Naive thymus-derived CD4-positive, alpha-beta T cell (primary cell): ENCODE data around the gene RP2. TPM values are rescaled to one million over a fixed set of nuclear protein-coding genes. Genes with fewer than 3 reads are reported as not detected.

Source experiments
- ATAC-seq: fragments of 150-1000 bp; cut with Tn5 transposase; 2 replicates; pipeline ENCODE4 v1.10.0; 2021; ENCODE audit warnings: mild to moderate bottlenecking, moderate library complexity
- CTCF ChIA-PET: fragments of 350-600 bp; sonication (Branson Sonifier 250); formaldehyde crosslinking; loops from one replicate; lab custom pipeline; 2021; ENCODE audit warnings: antibody characterized with exemption; lab: Charles Lee
- POLR2A ChIA-PET: fragments of 350-600 bp; sonication (Branson Sonifier 250); formaldehyde crosslinking; loops from one replicate; lab custom pipeline; 2021; ENCODE audit warnings: antibody characterized with exemption, inconsistent platforms; lab: Charles Lee
- DNase-seq, 9 donors: peaks; one replicate each; pipeline versions ENCODE4 v3.0.0 to v3.0.0-alpha.2; 2020 to 2022; ENCODE audit warnings: mixed read lengths in 1 of 9
- H3K27ac ChIP-seq: one replicate; pipeline ENCODE4 v1.7.0; 2013; ENCODE audit warnings: mild to moderate bottlenecking, low read depth, low read length, moderate library complexity
- H3K27me3 ChIP-seq, 2 donors: one replicate each; pipeline ENCODE4 v1.7.0; 2013; ENCODE audit warnings: low read length in 2 of 2, mild to moderate bottlenecking in 2 of 2, moderate library complexity in 2 of 2; ENCODE audit not compliant: control insufficient read depth in 2 of 2, insufficient read depth in 2 of 2
- H3K36me3 ChIP-seq, 3 experiments: 1 replicate in 2 of 3; 2 replicates in 1 of 3; pipeline ENCODE4 v1.7.0; 2013; ENCODE audit warnings: low read length in 3 of 3, mild to moderate bottlenecking in 3 of 3, moderate library complexity in 1 of 3; ENCODE audit not compliant: insufficient read depth in 3 of 3, control insufficient read depth in 2 of 3
- H3K4me1 ChIP-seq, 2 donors: one replicate each; pipeline ENCODE4 v1.7.0; 2013; ENCODE audit warnings: low read length in 2 of 2, mild to moderate bottlenecking in 2 of 2, moderate library complexity in 1 of 2; ENCODE audit not compliant: control insufficient read depth in 2 of 2, insufficient read depth in 2 of 2
- H3K4me3 ChIP-seq: 2 replicates; pipeline ENCODE4 v1.7.0; 2013; ENCODE audit warnings: mild to moderate bottlenecking, low read length
- H3K9me3 ChIP-seq, 3 experiments: 1 replicate in 2 of 3; 2 replicates in 1 of 3; pipeline ENCODE4 v1.7.0; 2013; ENCODE audit warnings: low read length in 3 of 3; ENCODE audit not compliant: control insufficient read depth in 2 of 3
- H3K27ac Mint-ChIP-seq, 9 donors: one replicate each; pipeline ENCODE4 v1.8.0; 2020 to 2022; ENCODE audit warnings: mixed read lengths in 9 of 9, mild to moderate bottlenecking in 8 of 9, moderate library complexity in 5 of 9, inconsistent platforms in 2 of 9
- H3K27me3 Mint-ChIP-seq, 5 donors: one replicate each; pipeline ENCODE4 v1.8.0; 2021 to 2022; ENCODE audit warnings: mixed read lengths in 5 of 5, mild to moderate bottlenecking in 1 of 5
- H3K36me3 Mint-ChIP-seq, 5 donors: one replicate each; pipeline ENCODE4 v1.8.0; 2020 to 2022; ENCODE audit warnings: mixed read lengths in 5 of 5, mild to moderate bottlenecking in 3 of 5, inconsistent platforms in 1 of 5
- H3K4me1 Mint-ChIP-seq, 7 donors: one replicate each; pipeline ENCODE4 v1.8.0; 2020 to 2022; ENCODE audit warnings: mixed read lengths in 7 of 7, mild to moderate bottlenecking in 3 of 7, inconsistent platforms in 1 of 7
- H3K4me3 Mint-ChIP-seq, 10 donors: one replicate each; pipeline ENCODE4 v1.8.0; 2020 to 2022; ENCODE audit warnings: mild to moderate bottlenecking in 10 of 10, mixed read lengths in 10 of 10, moderate library complexity in 6 of 10, inconsistent platforms in 2 of 10
- H3K9me3 Mint-ChIP-seq, 11 donors: one replicate each; pipeline ENCODE4 v1.8.0; 2020 to 2022; ENCODE audit warnings: mixed read lengths in 11 of 11, mild to moderate bottlenecking in 4 of 11, inconsistent platforms in 1 of 11, moderate library complexity in 1 of 11
- intact Hi-C, 2 donors: fragments of 100-400 bp; cut with micrococcal nuclease; formaldehyde crosslinking; loops; one replicate each; pipeline ENCODE4 v1.15.1; 2023
- polyA plus RNA-seq, 2 donors: library from polyadenylated mRNA; unstranded; fragments of 300-500 nt; fragmentation: Illumina TruSeq; gene quantifications; one replicate each; pipeline ENCODE4 v1.2.3, GENCODE V29; 2021
- total RNA-seq, 6 experiments: library from RNA in 5 of 6; stranded (reverse) in 5 of 6; gene quantifications; 1 replicate in 5 of 6; 2 replicates in 1 of 6; pipeline ENCODE4 v1.2.3 and lab custom pipeline; 2021 to 2026

RP2 gene
- total and polyA plus RNA-seq, 7 experiments from 2014 or later: 3.2 to 14.5 (median 6.2) TPM

- H3K27me3 Mint-ChIP-seq: no peaks in the 10 kb centered on the region
- CTCF ChIA-PET: no interaction called here
These were observed 40.1 kb downstream of the RP2 start for GRCh38 chrX:46876901-46877300.

DNA sequence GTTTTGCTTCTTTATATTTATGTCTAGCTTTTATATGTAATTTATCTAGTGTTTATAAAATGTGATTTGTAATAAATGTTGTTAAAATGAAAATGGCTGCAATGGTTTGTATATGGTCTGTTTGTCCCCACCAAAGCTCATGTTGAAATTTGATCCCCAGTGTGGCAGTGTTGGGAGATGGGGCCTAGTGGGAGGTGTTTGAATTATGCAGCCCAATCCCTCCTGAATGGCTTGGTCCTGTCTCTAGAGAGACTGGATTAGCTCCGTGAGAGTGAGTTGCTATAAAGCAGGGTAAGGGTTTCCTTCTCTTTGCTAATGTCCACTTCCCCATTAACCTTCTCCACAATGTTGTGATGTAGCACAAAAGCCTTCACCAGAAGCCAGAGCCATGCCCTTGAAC is 45.4 kb downstream of the RP2 start:
- Mint-ChIP-seq H3K27me3 (no peaks in the 10 kb centered on the region), H3K4me3 (no peak overlapping the region), H3K4me1 (peaks cover 0 to 1% (median 0%) of the 10 kb centered on the region in 7 donors), H3K9me3 (no peaks in the 10 kb centered on the region), H3K36me3 (peaks cover 0 to 7% (median 3%) of the 10 kb centered on the region in 5 donors), H3K27ac (no peak overlapping the region)
- Histone ChIP-seq H3K4me1 (no peaks in the 10 kb centered on the region), H3K4me3 (no peak overlapping the region), H3K36me3 (no peaks in the 10 kb centered on the region), H3K27me3 (no peaks in the 10 kb centered on the region), H3K9me3 (no peaks in the 10 kb centered on the region), H3K27ac (no peak overlapping the region)
- ATAC-seq (no peak), DNase-seq (no peak)
- POLR2A ChIA-PET: no interaction called here
- intact Hi-C loops: no loop called here
- CTCF ChIA-PET: interaction anchor here (1.1 kb wide), 1 partner anchor 17 kb away, joined by 3 read pairs; no protein-coding TSS in a partner anchor

More at GRCh38 chrX:46876901-46877300, 40.1 kb downstream of the RP2 start:
- ATAC-seq (no peak), DNase-seq (no peak)
- Histone ChIP-seq H3K4me3 (no peak overlapping the region), H3K27ac (no peak overlapping the region), H3K4me1 (no peaks in the 10 kb centered on the region), H3K36me3 (no peaks in the 10 kb centered on the region), H3K9me3 (no peaks in the 10 kb centered on the region), H3K27me3 (no peaks in the 10 kb centered on the region)
- peaks cover 0 to 10% (median 1%) of the 10 kb centered on the region in 5 donors for H3K36me3 Mint-ChIP-seq
- POLR2A ChIA-PET: no interaction called here
- intact Hi-C loops: no loop called here
- H3K9me3 Mint-ChIP-seq: no peaks in the 10 kb centered on the region
- peaks cover 0 to 10% (median 0%) of the 10 kb centered on the region in 7 donors for H3K4me1 Mint-ChIP-seq
- no peak overlapping the region for H3K27ac Mint-ChIP-seq
- no peak overlapping the region for H3K4me3 Mint-ChIP-seq

- intact Hi-C loops: no loop called here
- no peaks in the 10 kb centered on the region for H3K27me3 ChIP-seq
- Mint-ChIP-seq H3K27ac (no peak overlapping the region), H3K4me3 (no peak overlapping the region), H3K9me3 (no peaks in the 10 kb centered on the region), H3K27me3 (no peaks in the 10 kb centered on the region), H3K36me3 (peaks cover 0 to 4% (median 3%) of the 10 kb centered on the region in 5 donors), H3K4me1 (no peaks in the 10 kb centered on the region)
- ATAC-seq: no peak
- no peak overlapping the region for H3K4me3 ChIP-seq
- POLR2A ChIA-PET: no interaction called here
- DNase-seq: no peak
- H3K27ac ChIP-seq: no peak overlapping the region
- H3K36me3 ChIP-seq: no peaks in the 10 kb centered on the region
- H3K9me3 ChIP-seq: no peaks in the 10 kb centered on the region
- no peaks in the 10 kb centered on the region for H3K4me1 ChIP-seq
- CTCF ChIA-PET: no interaction called here
These were observed 48.0 kb downstream of the RP2 start for GRCh38 chrX:46884799-46885198.

GRCh38 chrX:46898207-46898606 is 61.4 kb downstream of the RP2 start:
- no peaks in the 10 kb centered on the region for H3K4me1 Mint-ChIP-seq
- H3K27ac ChIP-seq: no peak overlapping the region
- H3K27me3 ChIP-seq: no peaks in the 10 kb centered on the region
- H3K4me1 ChIP-seq: no peaks in the 10 kb centered on the region
- CTCF ChIA-PET: no interaction called here
- peaks cover 0 to 2% (median 0%) of the 10 kb centered on the region in 11 donors for H3K9me3 Mint-ChIP-seq
- POLR2A ChIA-PET: no interaction called here
- H3K27me3 Mint-ChIP-seq: peaks cover 0 to 12% (median 0%) of the 10 kb centered on the region in 5 donors
- no peak for DNase-seq
- H3K36me3 Mint-ChIP-seq: no peaks in the 10 kb centered on the region
- ATAC-seq: no peak
- no peak overlapping the region for H3K4me3 ChIP-seq
- H3K4me3 Mint-ChIP-seq: no peak overlapping the region
- H3K27ac Mint-ChIP-seq: no peak overlapping the region
- intact Hi-C loops: no loop called here
- no peaks in the 10 kb centered on the region for H3K36me3 ChIP-seq
- H3K9me3 ChIP-seq: no peaks in the 10 kb centered on the region

GRCh38 chrX:46903458-46904242 is 66.8 kb downstream of the RP2 start:
- Mint-ChIP-seq H3K36me3 (no peaks in the 10 kb centered on the region), H3K27ac (no peak overlapping the region), H3K27me3 (peaks cover 0 to 30% (median 0%) of the 10 kb centered on the region in 5 donors), H3K4me1 (no peaks in the 10 kb centered on the region), H3K9me3 (no peaks in the 10 kb centered on the region), H3K4me3 (peak overlapping the region in 9 of 10 donors; percentile 25 to 77 (median 58))
- Histone ChIP-seq H3K27ac (no peak overlapping the region), H3K4me1 (no peaks in the 10 kb centered on the region), H3K9me3 (no peaks in the 10 kb centered on the region), H3K27me3 (no peaks in the 10 kb centered on the region), H3K4me3 (peak overlapping the region; percentile 27), H3K36me3 (no peaks in the 10 kb centered on the region)
- ChIA-PET POLR2A (no interaction called here), CTCF (interaction anchor here (0.6 kb wide), 2 partner anchors 127 to 190 kb away, joined by 3 read pairs; no protein-coding TSS in a partner anchor)
- peak; percentile 15 to 57 (median 37) for DNase-seq
- peak; percentile 95 for ATAC-seq
- intact Hi-C loops: loop anchor here (1.0 to 10.0 kb wide), 7 partner anchors 75 to 619 kb away; partner anchors contain the start of gene SLC9A7 (in 1 of the 2)

DNA sequence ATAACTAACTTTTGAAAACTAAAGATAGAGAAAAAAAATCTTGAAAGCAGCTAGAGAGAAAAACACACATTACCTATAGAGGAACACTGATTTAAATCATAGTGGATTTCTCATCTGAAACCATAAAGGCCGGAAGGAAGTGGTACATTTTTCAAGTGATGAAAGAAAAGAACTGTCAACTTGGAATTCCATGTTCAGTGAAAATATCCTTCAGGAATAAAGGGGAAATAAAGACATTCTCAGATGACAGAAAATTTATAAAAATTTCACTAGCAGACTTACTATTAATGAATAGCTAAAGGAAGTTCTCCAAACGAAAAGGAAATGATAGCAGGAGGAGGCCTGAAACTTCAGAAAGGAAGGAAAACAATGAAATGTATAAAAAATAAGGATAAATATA is 67.8 kb downstream of the RP2 start:
- H3K4me3 ChIP-seq: no peak overlapping the region
- Mint-ChIP-seq H3K36me3 (no peaks in the 10 kb centered on the region), H3K4me3 (no peak overlapping the region), H3K27ac (no peak overlapping the region), H3K9me3 (no peaks in the 10 kb centered on the region), H3K27me3 (peaks cover 0 to 34% (median 0%) of the 10 kb centered on the region in 5 donors), H3K4me1 (no peaks in the 10 kb centered on the region)
- H3K4me1 ChIP-seq: no peaks in the 10 kb centered on the region
- ATAC-seq: no peak
- no peak for DNase-seq
- CTCF ChIA-PET: interaction anchor here (0.6 kb wide), 2 partner anchors 16 to 245 kb away, joined by 3 read pairs; no protein-coding TSS in a partner anchor
- intact Hi-C loops: loop anchor here (5.0 to 10.0 kb wide), 3 partner anchors 130 to 618 kb away; no protein-coding TSS in a partner anchor
- no peaks in the 10 kb centered on the region for H3K36me3 ChIP-seq
- H3K27me3 ChIP-seq: no peaks in the 10 kb centered on the region
- H3K27ac ChIP-seq: no peak overlapping the region
- no peaks in the 10 kb centered on the region for H3K9me3 ChIP-seq
- POLR2A ChIA-PET: no interaction called here
